Osteoblast (primary cell): ENCODE results near the gene SLX9. TPM values are rescaled to one million over a fixed set of nuclear protein-coding genes. Genes with fewer than 3 reads are reported as not detected.

Source experiments
- DNase-seq: peaks from one replicate; pipeline ENCODE4 v3.0.0; 2011; ENCODE audit warnings: low spot score, mixed read lengths; ENCODE audit not compliant: insufficient read length; ENCODE audit errors: missing footprints
- H2AFZ ChIP-seq: 2 replicates; pipeline ENCODE4 v1.6.0; 2011; ENCODE audit warnings: mild to moderate bottlenecking, low read length
- H3K27ac ChIP-seq: 2 replicates; pipeline ENCODE4 v1.5.1; 2011; ENCODE audit warnings: mild to moderate bottlenecking, low read depth, low read length, moderate library complexity
- H3K27me3 ChIP-seq: 2 replicates; pipeline ENCODE4 v1.6.0; 2012; ENCODE audit warnings: mild to moderate bottlenecking, control low read depth, inconsistent platforms, low read length, moderate library complexity; ENCODE audit not compliant: insufficient read depth
- H3K36me3 ChIP-seq: 2 replicates; pipeline ENCODE4 v1.5.1; 2011; ENCODE audit warnings: mild to moderate bottlenecking, low read length, control low read depth, moderate library complexity; ENCODE audit not compliant: insufficient read depth
- H3K4me1 ChIP-seq: 2 replicates; pipeline ENCODE4 v1.5.1; 2011; ENCODE audit warnings: mild to moderate bottlenecking, low read length, control low read depth, moderate library complexity; ENCODE audit not compliant: insufficient read depth
- H3K4me2 ChIP-seq: 2 replicates; pipeline ENCODE4 v1.6.0; 2011; ENCODE audit warnings: mild to moderate bottlenecking, low read length; ENCODE audit not compliant: insufficient read depth
- H3K4me3 ChIP-seq: fragments of 200-600 bp; sonication (generic); 3 replicates; pipeline ENCODE4 v1.5.1; 2012; ENCODE audit warnings: mild to moderate bottlenecking, low read length, inconsistent platforms; ENCODE audit not compliant: insufficient read depth
- H3K79me2 ChIP-seq: 2 replicates; pipeline ENCODE4 v1.6.0; 2012; ENCODE audit warnings: mild to moderate bottlenecking, low read length, control low read depth, inconsistent platforms; ENCODE audit not compliant: insufficient read depth
- H3K9me3 ChIP-seq: 2 replicates; pipeline ENCODE4 v1.5.1; 2011; ENCODE audit warnings: low read depth, low read length, control low read depth
- H4K20me1 ChIP-seq: 2 replicates; pipeline ENCODE4 v1.6.0; 2012; ENCODE audit warnings: mild to moderate bottlenecking, low read length, control low read depth; ENCODE audit not compliant: insufficient read depth
- CTCF ChIP-seq: IDR thresholded peaks from 2 replicates; pipeline ENCODE4 v1.5.1; 2011; ENCODE audit warnings: mild to moderate bottlenecking, low read depth, low read length, moderate library complexity; ENCODE audit errors: extremely low read depth
- total RNA-seq: library from RNA; depleted of rRNA; stranded (reverse); fragments of >200 nt; gene quantifications from 2 replicates; pipeline ENCODE4 v1.2.3, GENCODE V29; 2012

The SLX9 gene
- total RNA-seq, 1 donor, result 9.4 TPM

- H4K20me1 ChIP-seq, result peaks cover 63% of the 10 kb centered on the region
- peaks cover 74% of the 10 kb centered on the region for H3K79me2 ChIP-seq
Observed at GRCh38 chr21:44954281-44954771, 14.5 kb downstream of the SLX9 start.

GRCh38 chr21:44955141-44955797 is 15.4 kb downstream of the SLX9 start:
- H3K36me3 ChIP-seq, result peaks cover 14% of the 10 kb centered on the region
- peaks cover 57% of the 10 kb centered on the region for H4K20me1 ChIP-seq
- DNase-seq, result no peak
- H3K27me3 ChIP-seq, result no peaks in the 10 kb centered on the region
- peaks cover 15% of the 10 kb centered on the region for H3K4me1 ChIP-seq
- H2AFZ ChIP-seq, result no peak overlapping the region
- H3K79me2 ChIP-seq, result peaks cover 73% of the 10 kb centered on the region
- H3K4me3 ChIP-seq, result no peak overlapping the region
- no peaks in the 10 kb centered on the region for H3K9me3 ChIP-seq
- no peak overlapping the region for H3K27ac ChIP-seq
- no peak for TF ChIP-seq CTCF
- no peak overlapping the region for H3K4me2 ChIP-seq

More at GRCh38 chr21:44954281-44954771, 14.5 kb downstream of the SLX9 start:
- Histone ChIP-seq H3K4me2 (no peak overlapping the region), H3K4me3 (no peak overlapping the region), H3K27me3 (no peaks in the 10 kb centered on the region), H3K27ac (no peak overlapping the region), H3K36me3 (peaks cover 13% of the 10 kb centered on the region), H3K4me1 (peaks cover 13% of the 10 kb centered on the region), H3K9me3 (no peaks in the 10 kb centered on the region), H2AFZ (no peak overlapping the region)
- no peak for TF ChIP-seq CTCF
- no peak for DNase-seq

- DNase-seq, result no peak
- Histone ChIP-seq H3K4me2 (no peak overlapping the region), H3K4me3 (no peak overlapping the region), H3K27me3 (no peaks in the 10 kb centered on the region), H3K27ac (no peak overlapping the region), H3K4me1 (peaks cover 15% of the 10 kb centered on the region), H3K36me3 (peaks cover 18% of the 10 kb centered on the region), H4K20me1 (peaks cover 52% of the 10 kb centered on the region), H3K79me2 (peaks cover 71% of the 10 kb centered on the region), H3K9me3 (no peaks in the 10 kb centered on the region), H2AFZ (no peak overlapping the region)
- no peak for TF ChIP-seq CTCF
Observed at GRCh38 chr21:44955798-44956175, 16.0 kb downstream of the SLX9 start.

GRCh38 chr21:44956356-44957046 is 16.7 kb downstream of the SLX9 start:
- H3K36me3 ChIP-seq, result peaks cover 20% of the 10 kb centered on the region
- H4K20me1 ChIP-seq, result peaks cover 47% of the 10 kb centered on the region
- no peak overlapping the region for H2AFZ ChIP-seq
- H3K27me3 ChIP-seq, result no peaks in the 10 kb centered on the region
- no peak overlapping the region for H3K4me2 ChIP-seq
- H3K27ac ChIP-seq, result no peak overlapping the region
- peaks cover 16% of the 10 kb centered on the region for H3K4me1 ChIP-seq
- no peaks in the 10 kb centered on the region for H3K9me3 ChIP-seq
- H3K4me3 ChIP-seq, result no peak overlapping the region
- TF ChIP-seq CTCF, result no peak
- H3K79me2 ChIP-seq, result peaks cover 66% of the 10 kb centered on the region
- no peak for DNase-seq
